Measurements from ENCODE around the gene NYAP1. TPM values are rescaled to one million over a fixed set of nuclear protein-coding genes. Genes with fewer than 3 reads are reported as not detected.
A peak's percentile ranks its signal among the peaks of the same experiment; 100 is the strongest.

Gene NYAP1
- 10 to 100 TPM in 3 of 4 donors, 1 to 10 TPM in 1; 8.8 to 21.3 (median 11.4) TPM for total RNA-seq

- Histone ChIP-seq H3K27me3 (no peaks in the 10 kb centered on the region), H3K36me3 (peaks cover 0 to 17% (median 0%) of the 10 kb centered on the region in 3 donors), H3K9me3 (no peaks in the 10 kb centered on the region), H3K4me3 (peak within 1 kb of the TSS; percentile 33 to 78 (median 48)), H3K27ac (peak within 1 kb of the TSS; percentile 72 to 93 (median 78)), H3K4me1 (peaks cover 0 to 62% (median 20%) of the 10 kb centered on the region in 4 donors)
- peak in 1 of 2 donors; percentile 24 for TF ChIP-seq EP300 (IDR thresholded peaks at IDR 0.05)
- TF ChIP-seq POLR2A (IDR thresholded peaks at IDR 0.05): no peak
- WGBS, 2 donors: 24 to 27% methylated on average over 22 to 23 of the region's 45 CpGs
- DNase-seq (ENCODE audit: low spot score in 2 of 2): peak in 1 of 2 donors; percentile 48
Measured at GRCh38 chr7:100483722-100484672, at the start of gene NYAP1. NYAP1 (plus strand) TSS chr7:100483927; CDS start chr7:100485312, 1,385 bp downstream.

GRCh38 chr7:100434297-100435144, 49.2 kb upstream of the NYAP1 start:
- 81 to 85% methylated on average over 22 of the region's 22 CpGs for WGBS, 2 donors
- DNase-seq (ENCODE audit: low spot score in 2 of 2): no peak
- peak overlapping the region in 3 of 4 donors; percentile 96 to 98 (median 98) for H3K27ac ChIP-seq
- TF ChIP-seq EP300 (IDR thresholded peaks at IDR 0.05): no peak
- no peak for TF ChIP-seq POLR2A (IDR thresholded peaks at IDR 0.05)
- TF ChIP-seq CTCF (IDR thresholded peaks at IDR 0.05): no peak
- H3K4me3 ChIP-seq: peak overlapping the region in 2 of 4 donors; percentile 73 to 92
- no peaks in the 10 kb centered on the region for H3K27me3 ChIP-seq
- peaks cover 0 to 39% (median 7%) of the 10 kb centered on the region in 3 donors for H3K36me3 ChIP-seq
- H3K4me1 ChIP-seq: peaks cover 0 to 51% (median 30%) of the 10 kb centered on the region in 4 donors
- no peaks in the 10 kb centered on the region for H3K9me3 ChIP-seq

GRCh38 chr7:100435401-100436304, 48.1 kb upstream of the NYAP1 start:
- H3K4me3 ChIP-seq: peak overlapping the region; percentile 60 to 92 (median 81)
- H3K9me3 ChIP-seq: no peaks in the 10 kb centered on the region
- H3K36me3 ChIP-seq: peaks cover 0 to 39% (median 7%) of the 10 kb centered on the region in 3 donors
- TF ChIP-seq CTCF (IDR thresholded peaks at IDR 0.05): peak in 1 of 5 experiments; percentile 7
- no peak for TF ChIP-seq POLR2A (IDR thresholded peaks at IDR 0.05)
- H3K27ac ChIP-seq: peak overlapping the region; percentile 82 to 98 (median 97)
- peaks cover 0 to 47% (median 27%) of the 10 kb centered on the region in 4 donors for H3K4me1 ChIP-seq
- no peak for DNase-seq (ENCODE audit: low spot score in 2 of 2)
- H3K27me3 ChIP-seq: no peaks in the 10 kb centered on the region
- WGBS, 2 donors: 8 to 14% methylated on average over 15 to 28 of the region's 81 CpGs

GRCh38 chr7:100437150-100438100, 46.3 kb upstream of the NYAP1 start:
- TF ChIP-seq POLR2A (IDR thresholded peaks at IDR 0.05) (no peak), EP300 (IDR thresholded peaks at IDR 0.05) (no peak), CTCF (IDR thresholded peaks at IDR 0.05) (no peak)
- peaks cover 0 to 29% (median 12%) of the 10 kb centered on the region in 4 donors for H3K4me1 ChIP-seq
- peak overlapping the region in 3 of 4 donors; percentile 96 to 98 (median 98) for H3K27ac ChIP-seq
- no peaks in the 10 kb centered on the region for H3K9me3 ChIP-seq
- 89 to 91% methylated on average over 28 of the region's 28 CpGs for WGBS, 2 donors
- DNase-seq (ENCODE audit: low spot score in 2 of 2): no peak
- H3K4me3 ChIP-seq: peak overlapping the region in 1 of 4 donors; percentile 89
- peaks cover 0 to 24% (median 7%) of the 10 kb centered on the region in 3 donors for H3K36me3 ChIP-seq
- no peaks in the 10 kb centered on the region for H3K27me3 ChIP-seq
